Stimulated activated CD8-positive, alpha-beta memory T cell treated with anti-CD3 and anti-CD28 coated beads, Interleukin-2, amount 100 ng/mL, for 1 hour (primary cell): ENCODE results near the gene PCDHB13.
"Not testable (repeated sequence)": the region's sequence is repeated elsewhere in the genome, so short reads cannot be mapped to it uniquely, and the experiment has no call there.

Experiments used
- DNase-seq, 2 donors: peaks; one replicate each; pipeline ENCODE4 v3.0.0-alpha.2; 2020; ENCODE audit warnings: low read depth in 2 of 2

The PCDHB13 gene

GRCh38 chr5:141201646-141202045 is 12.1 kb upstream of the PCDHB13 start:
- DNase-seq: not testable (repeated sequence)

- DNase-seq: no peak
Observed at GRCh38 chr5:141208478-141208877, 5.2 kb upstream of the PCDHB13 start, which contains the start of gene PCDHB12. Gene PCDHB12, plus strand, starts transcription at chr5:141208719. Its CDS starts 189 bp downstream, at chr5:141208908.

- DNase-seq: not testable (repeated sequence)
Observed at GRCh38 chr5:141210281-141210680, 3.4 kb upstream of the PCDHB13 start.

- not testable (repeated sequence) for DNase-seq
Observed at GRCh38 chr5:141210849-141211248, 2.9 kb upstream of the PCDHB13 start.

- not testable (repeated sequence) for DNase-seq
Observed at GRCh38 chr5:141214583-141214982, 864 bp downstream of the PCDHB13 start.

GRCh38 chr5:141215504-141215903 is 1.8 kb downstream of the PCDHB13 start:
- DNase-seq: not testable (repeated sequence)

- not testable (repeated sequence) for DNase-seq
Observed at GRCh38 chr5:141216035-141216434, 2.3 kb downstream of the PCDHB13 start.

- DNase-seq: no peak
Observed at GRCh38 chr5:141223112-141223783, 9.5 kb downstream of the PCDHB13 start, which contains the start of gene PCDHB14. Gene PCDHB14, plus strand, starts transcription at chr5:141223343. Its CDS starts 163 bp downstream, at chr5:141223506.

GRCh38 chr5:141224844-141225243 is 11.1 kb downstream of the PCDHB13 start:
- not testable (repeated sequence) for DNase-seq

- not testable (repeated sequence) for DNase-seq
Observed at GRCh38 chr5:141225421-141225820, 11.7 kb downstream of the PCDHB13 start.

- no peak for DNase-seq
Observed at GRCh38 chr5:141234109-141234667, 20.5 kb downstream of the PCDHB13 start.

GRCh38 chr5:141235922-141236321 is 22.2 kb downstream of the PCDHB13 start:
- DNase-seq: not testable (repeated sequence)

GRCh38 chr5:141236516-141237313 is 23.0 kb downstream of the PCDHB13 start:
- no peak for DNase-seq

GRCh38 chr5:141241496-141241895 is 27.8 kb downstream of the PCDHB13 start:
- no peak for DNase-seq

GRCh38 chr5:141245250-141245717 is 31.6 kb downstream of the PCDHB13 start, which contains the start of gene PCDHB15:
Gene PCDHB15, plus strand, starts transcription at chr5:141245395. Its CDS starts 184 bp downstream, at chr5:141245579.
- no peak for DNase-seq

- not testable (repeated sequence) for DNase-seq
Observed at GRCh38 chr5:141246971-141247370, 33.3 kb downstream of the PCDHB13 start.

GRCh38 chr5:141247434-141247833 is 33.7 kb downstream of the PCDHB13 start:
- not testable (repeated sequence) for DNase-seq

GRCh38 chr5:141250576-141250975 is 36.9 kb downstream of the PCDHB13 start:
- no peak for DNase-seq

- DNase-seq: no peak
Observed at GRCh38 chr5:141258464-141258863, 44.7 kb downstream of the PCDHB13 start.

- no peak for DNase-seq
Observed at GRCh38 chr5:141258948-141259347, 45.2 kb downstream of the PCDHB13 start.

- DNase-seq: no peak
Observed at GRCh38 chr5:141260458-141261237, 46.9 kb downstream of the PCDHB13 start.

- DNase-seq: no peak
Observed at GRCh38 chr5:141261238-141261546, 47.5 kb downstream of the PCDHB13 start.
